ENCODE measurements around the gene SNAPIN.

The SNAPIN gene

DNA sequence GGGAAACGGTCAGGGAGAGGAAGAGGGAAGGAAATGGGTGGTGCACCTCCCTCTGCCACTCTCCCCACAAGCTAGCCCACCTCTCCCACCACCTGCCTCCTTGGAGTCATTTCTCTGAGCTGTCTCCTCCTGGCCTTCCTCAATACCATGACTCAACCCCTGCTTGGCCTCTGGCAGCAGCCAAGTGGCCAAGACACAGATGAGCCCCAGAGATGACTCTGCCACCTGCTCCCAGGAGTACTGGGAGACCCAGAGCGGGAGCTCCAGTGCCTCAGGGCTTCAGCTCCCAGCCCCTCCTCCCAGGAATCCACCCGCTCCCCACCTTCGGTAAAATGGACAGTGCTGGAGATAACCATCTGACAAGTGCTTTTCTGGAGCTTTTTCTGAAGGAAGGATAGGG is 48.2 kb upstream of the SNAPIN start:
- no peak overlapping the region for H3K4me3 ChIP-seq (ENCODE audit: low read length, poor library complexity, severe bottlenecking)

DNA sequence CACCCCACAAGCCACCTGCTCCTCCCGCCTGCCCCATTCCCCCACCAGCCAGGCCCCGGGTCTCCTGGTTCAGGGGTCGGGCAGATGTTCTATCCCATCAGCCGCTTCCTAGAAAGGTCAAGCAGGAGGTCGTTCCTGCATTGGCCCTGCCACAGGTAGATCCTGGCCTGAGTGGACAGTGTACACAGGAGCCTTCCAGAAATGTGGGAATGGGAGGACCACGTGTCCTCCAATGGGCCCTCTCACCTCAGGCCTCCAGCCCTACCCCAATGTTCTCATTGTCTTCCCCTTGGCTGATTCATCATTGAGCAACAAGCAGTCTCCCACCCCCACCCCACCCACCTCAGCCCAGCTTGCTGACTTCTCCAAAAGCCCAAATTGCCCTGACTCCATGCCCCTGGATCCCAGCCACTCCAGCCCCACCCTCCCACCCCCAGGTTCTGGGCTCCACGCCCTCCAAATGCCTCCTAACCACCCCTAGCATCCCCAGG is 47.6 kb upstream of the SNAPIN start:
- H3K4me3 ChIP-seq (ENCODE audit: low read length, poor library complexity, severe bottlenecking): no peak overlapping the region
- no peaks in the 10 kb centered on the region for H3K9me2 ChIP-seq (replicated peaks; ENCODE audit: low read depth, low read length)
- H3K9ac ChIP-seq (ENCODE audit: low read depth, low read length, poor library complexity, severe bottlenecking): no peak overlapping the region
- no peaks in the 10 kb centered on the region for H4K20me1 ChIP-seq (ENCODE audit: insufficient read depth, low read length, poor library complexity, severe bottlenecking)
- H3K27me3 ChIP-seq (ENCODE audit: insufficient read depth, low read length, poor library complexity, severe bottlenecking): no peaks in the 10 kb centered on the region
- H3K4me1 ChIP-seq (ENCODE audit: insufficient read depth, low read length, poor library complexity, severe bottlenecking): no peaks in the 10 kb centered on the region
- no peaks in the 10 kb centered on the region for H3K9me3 ChIP-seq (ENCODE audit: insufficient read depth, low read depth, low read length)
- no peaks in the 10 kb centered on the region for H3K36me3 ChIP-seq (ENCODE audit: insufficient read depth, low read length)
- no peaks in the 10 kb centered on the region for H3F3A ChIP-seq (ENCODE audit: low read depth)
- no peak overlapping the region for H3K4me2 ChIP-seq (ENCODE audit: low read depth, low read length, poor library complexity, severe bottlenecking)
- no peaks in the 10 kb centered on the region for H3K79me2 ChIP-seq (ENCODE audit: insufficient read depth, low read length)
- H2AFZ ChIP-seq (ENCODE audit: low read length): no peak overlapping the region
- TF ChIP-seq, protein P1, sequence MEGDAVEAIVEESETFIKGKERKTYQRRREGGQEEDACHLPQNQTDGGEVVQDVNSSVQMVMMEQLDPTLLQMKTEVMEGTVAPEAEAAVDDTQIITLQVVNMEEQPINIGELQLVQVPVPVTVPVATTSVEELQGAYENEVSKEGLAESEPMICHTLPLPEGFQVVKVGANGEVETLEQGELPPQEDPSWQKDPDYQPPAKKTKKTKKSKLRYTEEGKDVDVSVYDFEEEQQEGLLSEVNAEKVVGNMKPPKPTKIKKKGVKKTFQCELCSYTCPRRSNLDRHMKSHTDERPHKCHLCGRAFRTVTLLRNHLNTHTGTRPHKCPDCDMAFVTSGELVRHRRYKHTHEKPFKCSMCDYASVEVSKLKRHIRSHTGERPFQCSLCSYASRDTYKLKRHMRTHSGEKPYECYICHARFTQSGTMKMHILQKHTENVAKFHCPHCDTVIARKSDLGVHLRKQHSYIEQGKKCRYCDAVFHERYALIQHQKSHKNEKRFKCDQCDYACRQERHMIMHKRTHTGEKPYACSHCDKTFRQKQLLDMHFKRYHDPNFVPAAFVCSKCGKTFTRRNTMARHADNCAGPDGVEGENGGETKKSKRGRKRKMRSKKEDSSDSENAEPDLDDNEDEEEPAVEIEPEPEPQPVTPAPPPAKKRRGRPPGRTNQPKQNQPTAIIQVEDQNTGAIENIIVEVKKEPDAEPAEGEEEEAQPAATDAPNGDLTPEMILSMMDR (conservative IDR thresholded peaks at IDR 0.05; ENCODE audit: low read length): no peak
- TF ChIP-seq EZH2phosphoT487 (IDR thresholded peaks at IDR 0.05; ENCODE audit: borderline replicate concordance): no peak

More for the DNA sequence above, 48.2 kb upstream of the SNAPIN start:
- Histone ChIP-seq H3K27me3 (ENCODE audit: insufficient read depth, low read length, poor library complexity, severe bottlenecking) (no peaks in the 10 kb centered on the region), H3K9ac (ENCODE audit: low read depth, low read length, poor library complexity, severe bottlenecking) (no peak overlapping the region), H3K9me2 (replicated peaks; ENCODE audit: low read depth, low read length) (no peaks in the 10 kb centered on the region), H3K4me2 (ENCODE audit: low read depth, low read length, poor library complexity, severe bottlenecking) (no peak overlapping the region), H3K36me3 (ENCODE audit: insufficient read depth, low read length) (no peaks in the 10 kb centered on the region), H3K4me1 (ENCODE audit: insufficient read depth, low read length, poor library complexity, severe bottlenecking) (no peaks in the 10 kb centered on the region), H2AFZ (ENCODE audit: low read length) (no peak overlapping the region), H4K20me1 (ENCODE audit: insufficient read depth, low read length, poor library complexity, severe bottlenecking) (no peaks in the 10 kb centered on the region), H3K9me3 (ENCODE audit: insufficient read depth, low read depth, low read length) (no peaks in the 10 kb centered on the region), H3K79me2 (ENCODE audit: insufficient read depth, low read length) (no peaks in the 10 kb centered on the region), H3F3A (ENCODE audit: low read depth) (no peaks in the 10 kb centered on the region)
- TF ChIP-seq, protein P1 (conservative IDR thresholded peaks at IDR 0.05; ENCODE audit: low read length): no peak
- TF ChIP-seq EZH2phosphoT487 (IDR thresholded peaks at IDR 0.05; ENCODE audit: borderline replicate concordance): no peak

DNA sequence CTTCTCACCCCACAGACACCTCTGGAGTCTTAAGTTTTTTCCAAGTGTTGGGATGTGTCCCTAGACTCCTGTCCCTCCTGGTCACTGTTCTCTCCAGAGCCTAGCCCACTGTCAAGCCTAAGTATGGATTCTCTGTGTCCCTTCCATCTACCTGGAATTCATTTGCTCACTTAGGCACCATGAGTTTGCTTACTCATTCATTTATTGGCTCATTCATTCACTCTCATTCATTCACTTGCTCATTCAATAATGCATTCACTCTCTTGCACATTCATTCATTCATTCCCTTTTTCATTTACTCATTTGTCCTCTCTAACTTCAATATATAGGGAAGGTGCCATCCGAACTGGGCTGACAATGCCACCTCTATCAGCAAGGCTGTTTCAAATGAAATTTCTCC is 47.1 kb upstream of the SNAPIN start:
- H3K4me2 ChIP-seq (ENCODE audit: low read depth, low read length, poor library complexity, severe bottlenecking): no peak overlapping the region
- no peaks in the 10 kb centered on the region for H3K9me2 ChIP-seq (replicated peaks; ENCODE audit: low read depth, low read length)
- H3F3A ChIP-seq (ENCODE audit: low read depth): no peaks in the 10 kb centered on the region
- H3K4me3 ChIP-seq (ENCODE audit: low read length, poor library complexity, severe bottlenecking): no peak overlapping the region
- no peak overlapping the region for H2AFZ ChIP-seq (ENCODE audit: low read length)
- no peak overlapping the region for H3K9ac ChIP-seq (ENCODE audit: low read depth, low read length, poor library complexity, severe bottlenecking)
- no peaks in the 10 kb centered on the region for H3K79me2 ChIP-seq (ENCODE audit: insufficient read depth, low read length)
- H3K27me3 ChIP-seq (ENCODE audit: insufficient read depth, low read length, poor library complexity, severe bottlenecking): no peaks in the 10 kb centered on the region
- H3K4me1 ChIP-seq (ENCODE audit: insufficient read depth, low read length, poor library complexity, severe bottlenecking): no peaks in the 10 kb centered on the region
- no peaks in the 10 kb centered on the region for H3K36me3 ChIP-seq (ENCODE audit: insufficient read depth, low read length)
- TF ChIP-seq EZH2phosphoT487 (IDR thresholded peaks at IDR 0.05; ENCODE audit: borderline replicate concordance): no peak
- TF ChIP-seq, protein P1 (conservative IDR thresholded peaks at IDR 0.05; ENCODE audit: low read length): no peak
- no peaks in the 10 kb centered on the region for H4K20me1 ChIP-seq (ENCODE audit: insufficient read depth, low read length, poor library complexity, severe bottlenecking)
- H3K9me3 ChIP-seq (ENCODE audit: insufficient read depth, low read depth, low read length): no peaks in the 10 kb centered on the region

Measured in Loucy (cell line).